Stimulated activated CD8-positive, alpha-beta memory T cell treated with anti-CD3 and anti-CD28 coated beads, Interleukin-7, amount 100 ng/mL, for 4 hours (primary cell): Measurements from ENCODE around the gene GAK.

Source experiments
- DNase-seq, 2 donors: peaks; one replicate each; pipeline ENCODE4 v3.0.0-alpha.2; 2020; ENCODE audit warnings: low read depth in 2 of 2

The GAK gene

GRCh38 chr4:964346-965025, 32.4 kb upstream of the GAK start:
- DNase-seq: no peak

GRCh38 chr4:963276-964225, 31.4 kb upstream of the GAK start:
- DNase-seq: no peak

GRCh38 chr4:962231-963208, 30.4 kb upstream of the GAK start:
- no peak for DNase-seq

GRCh38 chr4:961351-962230, 29.5 kb upstream of the GAK start:
- DNase-seq: no peak

- DNase-seq: no peak
These were observed 28.7 kb upstream of the GAK start for GRCh38 chr4:960636-961350.

GRCh38 chr4:960140-960635, 28.1 kb upstream of the GAK start:
- no peak for DNase-seq

- no peak for DNase-seq
These were observed 27.4 kb upstream of the GAK start for GRCh38 chr4:959338-960139.

GRCh38 chr4:958696-959337, 26.7 kb upstream of the GAK start:
- DNase-seq: no peak

- no peak for DNase-seq
These were observed 26.2 kb upstream of the GAK start for GRCh38 chr4:958314-958665.

- no peak for DNase-seq
These were observed 25.6 kb upstream of the GAK start for GRCh38 chr4:957581-958313.

- DNase-seq: no peak
These were observed 25.1 kb upstream of the GAK start for GRCh38 chr4:957231-957580.

- no peak for DNase-seq
These were observed 24.6 kb upstream of the GAK start for GRCh38 chr4:956531-957230.

- no peak for DNase-seq
These were observed 23.8 kb upstream of the GAK start for GRCh38 chr4:955931-956381.

GRCh38 chr4:955161-955921, 23.2 kb upstream of the GAK start:
- no peak for DNase-seq

GRCh38 chr4:954211-955020, 22.3 kb upstream of the GAK start:
- no peak for DNase-seq

- DNase-seq: no peak
These were observed 21.4 kb upstream of the GAK start for GRCh38 chr4:953574-953915.
